NCI-H748 (cell line): Measurements from ENCODE around the gene FKBP1A.
A peak's percentile ranks its signal among the peaks of the same experiment; 100 is the strongest.

ENCODE experiments used
- DNase-seq: peaks from one replicate; lab custom pipeline; 2025; ENCODE audit not compliant: unreplicated experiment; lab: John Stamatoyannopoulos, UW

FKBP1A gene

GRCh38 chr20:1333462-1334369 is 59.1 kb downstream of the FKBP1A start:
- no peak for DNase-seq

GRCh38 chr20:1332749-1333300 is 60.0 kb downstream of the FKBP1A start:
- no peak for DNase-seq

DNA sequence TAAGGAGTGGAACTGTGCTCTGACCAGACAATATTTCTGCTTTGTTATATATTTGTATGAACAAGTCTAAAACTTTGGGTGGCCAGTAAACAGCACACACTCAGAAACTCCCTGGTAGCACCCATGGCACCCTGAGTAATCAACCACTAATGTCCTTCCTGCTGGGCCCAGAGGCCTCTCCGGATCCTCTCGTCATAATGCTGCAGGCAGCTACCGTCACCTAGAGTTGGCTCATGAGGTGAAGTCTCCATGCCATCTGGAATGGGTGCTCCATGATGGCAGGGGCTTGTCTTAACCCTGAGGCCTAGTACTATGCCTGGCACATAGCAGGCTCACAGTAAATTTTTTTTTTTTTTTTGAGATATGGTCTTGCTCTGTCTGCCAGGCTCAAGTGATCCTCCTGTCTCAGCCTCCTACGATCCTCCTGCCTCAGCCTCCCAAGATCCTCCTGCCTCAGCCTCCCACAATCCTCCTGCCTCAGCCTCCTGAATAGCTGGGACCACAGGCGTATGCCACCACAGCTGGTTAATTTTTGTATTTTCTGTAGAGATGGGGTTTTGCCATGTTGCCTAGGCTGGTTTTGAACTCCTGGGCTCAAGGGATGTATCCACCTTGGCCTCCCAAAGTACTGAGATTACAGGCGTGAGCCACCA is 60.9 kb downstream of the FKBP1A start:
- no peak for DNase-seq

GRCh38 chr20:1331101-1331500 is 61.8 kb downstream of the FKBP1A start:
- DNase-seq = no peak

DNA sequence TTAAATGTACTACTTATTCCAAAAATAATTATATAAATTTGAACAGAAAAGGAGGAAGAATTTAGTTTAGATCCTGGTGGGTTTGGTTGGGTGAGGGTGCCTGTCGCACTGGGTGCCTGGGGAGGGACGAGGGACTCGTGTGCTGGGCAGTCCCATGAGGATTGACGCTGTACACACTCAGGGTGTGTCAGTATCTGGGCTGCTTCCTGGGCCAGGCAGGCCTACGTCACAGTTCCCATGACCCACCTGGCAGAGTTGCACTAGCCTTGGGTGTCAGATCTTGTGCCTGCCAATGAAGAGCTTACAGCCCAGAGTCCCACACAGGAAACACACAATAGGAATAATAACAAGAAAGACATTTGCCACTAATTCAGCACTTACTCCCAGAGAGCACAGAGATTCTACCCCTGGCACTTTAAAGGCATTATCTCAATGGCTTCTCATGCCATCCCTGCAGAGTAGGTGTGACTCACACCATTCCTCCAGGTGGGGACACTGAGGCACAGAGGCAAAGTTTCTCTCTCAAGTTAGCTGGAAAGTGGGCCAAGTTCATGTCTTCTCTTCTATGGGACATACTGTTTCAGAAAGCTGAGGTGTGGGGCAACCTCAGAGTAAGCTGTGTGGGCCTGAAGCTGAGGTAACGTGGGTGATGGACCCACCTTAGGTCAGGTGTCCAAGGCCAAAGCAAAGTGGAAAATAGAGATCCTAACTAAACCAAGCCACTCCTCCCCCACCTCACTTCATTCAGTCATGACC is 62.6 kb downstream of the FKBP1A start:
- no peak for DNase-seq

DNA sequence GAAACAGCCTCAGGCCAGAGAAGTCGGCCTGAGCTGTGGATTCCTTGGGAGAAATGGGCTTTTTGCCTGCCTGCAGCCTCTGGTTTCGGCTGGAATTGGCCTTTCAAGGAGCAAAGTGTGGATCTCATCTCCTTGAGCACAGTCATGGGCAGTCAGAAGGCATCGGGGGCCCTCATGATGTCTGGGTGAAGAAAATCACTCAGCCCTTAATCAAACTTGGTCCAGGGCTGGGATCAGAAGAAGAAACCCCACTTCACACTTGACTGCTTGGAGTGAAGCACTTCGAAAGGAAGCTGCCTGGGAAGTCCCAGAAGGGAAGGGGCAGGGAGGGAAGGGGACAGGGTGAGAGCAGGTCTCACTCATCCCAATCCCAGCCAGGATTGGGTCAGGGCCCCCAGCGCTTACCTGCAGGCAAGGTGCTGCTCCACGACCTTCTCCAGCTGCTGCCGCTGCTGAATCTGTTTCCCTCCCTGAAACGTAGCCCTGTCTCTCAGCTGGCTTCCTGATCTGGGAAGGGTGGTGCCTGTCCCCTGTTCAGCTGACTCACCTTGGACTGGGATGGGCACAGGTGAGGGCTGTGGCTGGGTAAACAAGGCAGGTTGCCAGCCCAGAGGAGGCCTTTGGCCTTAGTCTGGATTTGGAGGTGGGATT is 64.0 kb downstream of the FKBP1A start, which contains the start of gene SDCBP2:
Gene SDCBP2 (minus strand): TSS at position 460 of the 651 bp plus-strand sequence. CDS start 8,723 bp downstream, outside the sequence.
- DNase-seq = no peak

DNA sequence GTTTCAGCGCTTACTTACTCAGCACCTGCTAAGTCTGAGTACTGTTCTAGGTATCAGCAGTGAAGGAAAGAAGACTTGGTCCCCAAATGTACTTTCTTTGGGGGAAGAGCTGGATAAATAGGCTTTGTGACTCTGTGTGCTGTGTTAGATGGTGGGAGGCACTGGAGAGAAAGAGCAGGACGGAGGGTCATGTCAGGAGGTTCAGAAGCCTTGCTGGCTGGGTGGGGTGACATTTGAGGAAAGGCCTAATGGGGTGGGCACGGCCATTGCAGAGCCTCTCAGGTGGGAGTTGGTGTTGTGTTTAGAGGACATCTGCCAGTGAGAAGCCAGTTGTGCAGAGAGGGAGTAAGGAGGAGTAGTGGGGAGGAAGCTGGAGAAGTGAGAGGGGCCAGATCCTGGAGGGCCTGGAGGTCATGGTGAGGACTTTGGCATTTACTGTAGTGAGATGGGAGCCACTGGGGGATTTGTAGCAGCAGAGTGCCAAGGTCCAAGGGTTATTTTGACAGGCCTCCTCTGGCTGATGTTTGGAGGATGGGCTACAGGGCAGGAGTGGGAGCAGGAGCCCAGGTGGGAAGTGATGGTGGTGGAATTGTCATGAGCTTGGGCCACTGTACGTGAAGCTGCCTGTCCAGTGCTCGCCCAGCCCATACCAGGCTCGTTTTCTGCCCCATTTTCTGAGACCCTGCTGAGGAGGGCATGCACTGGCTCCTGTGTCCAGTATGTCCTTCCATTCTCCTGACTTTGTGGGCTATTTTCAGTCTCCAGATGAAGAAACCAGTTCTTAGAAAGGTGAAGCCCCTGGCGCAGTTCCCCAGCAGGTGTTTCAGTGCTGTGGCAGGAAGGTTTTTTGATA is 64.8 kb downstream of the FKBP1A start:
- no peak for DNase-seq

DNA sequence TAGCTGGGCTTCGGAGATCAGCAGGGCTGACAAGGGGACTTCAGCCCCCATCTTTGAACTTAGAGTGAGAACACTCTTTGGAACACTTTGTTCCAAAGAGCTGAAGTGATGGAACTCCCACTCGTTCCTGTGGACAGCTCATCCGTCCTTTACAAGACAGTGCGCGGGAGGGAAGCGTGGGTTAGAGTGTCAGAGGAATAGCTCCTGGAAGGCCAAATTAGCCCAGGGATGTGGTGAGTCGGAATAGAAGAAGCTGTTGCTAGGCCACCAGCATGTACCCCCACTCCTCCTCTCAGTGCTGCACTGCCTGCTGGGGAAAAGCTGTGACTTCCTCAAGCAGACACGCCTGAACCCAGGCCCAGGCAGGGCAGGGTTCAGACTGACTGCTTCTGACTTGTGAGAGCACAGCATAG is 65.6 kb downstream of the FKBP1A start:
- DNase-seq = no peak

DNA sequence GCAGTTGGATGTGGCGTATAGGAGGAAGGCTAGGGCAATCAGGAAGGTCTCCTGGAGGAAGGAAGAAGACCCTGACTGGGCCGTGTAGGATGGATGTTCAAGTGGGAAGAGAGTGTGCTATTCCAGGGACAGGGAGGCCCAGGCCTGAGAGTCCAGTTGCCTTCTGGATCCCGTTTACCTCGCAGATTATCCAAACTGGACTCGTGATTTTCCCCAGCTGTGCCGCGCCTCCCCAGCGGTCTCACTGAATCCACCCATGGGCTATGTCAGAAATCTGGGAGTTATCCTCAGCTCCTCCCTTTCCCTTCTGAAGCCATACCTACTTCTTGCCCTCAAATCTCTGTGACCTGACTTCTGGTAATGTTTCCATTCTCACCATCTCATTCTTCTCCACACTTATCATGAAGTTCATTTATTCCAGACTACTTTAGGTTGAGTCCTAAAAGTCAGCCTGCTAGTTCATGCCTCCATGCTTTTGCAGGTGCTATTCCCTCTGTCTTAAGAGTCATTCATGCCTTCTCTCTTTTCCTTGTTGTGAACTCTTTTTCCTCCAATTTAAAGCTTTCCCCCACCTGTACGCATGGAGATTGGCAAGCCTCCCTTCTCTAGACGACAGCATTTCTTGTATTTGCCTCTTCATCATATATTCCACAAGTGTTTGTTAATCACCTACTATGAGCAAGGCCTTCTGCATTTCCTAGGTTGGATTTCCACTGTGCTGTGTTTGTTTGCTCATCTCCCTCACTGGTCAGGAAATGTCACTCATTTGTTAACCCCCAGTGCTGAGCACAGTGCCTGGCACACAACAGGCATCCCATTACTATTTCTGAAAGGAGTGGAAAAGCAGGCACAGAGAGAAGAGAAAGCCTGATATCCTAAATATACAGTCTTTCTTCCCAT is 66.6 kb downstream of the FKBP1A start:
- DNase-seq = no peak

GRCh38 chr20:1325173-1326030 is 67.5 kb downstream of the FKBP1A start:
- peak; percentile 99 for DNase-seq

- no peak for DNase-seq
Observed at GRCh38 chr20:1324598-1325172, 68.2 kb downstream of the FKBP1A start.

DNA sequence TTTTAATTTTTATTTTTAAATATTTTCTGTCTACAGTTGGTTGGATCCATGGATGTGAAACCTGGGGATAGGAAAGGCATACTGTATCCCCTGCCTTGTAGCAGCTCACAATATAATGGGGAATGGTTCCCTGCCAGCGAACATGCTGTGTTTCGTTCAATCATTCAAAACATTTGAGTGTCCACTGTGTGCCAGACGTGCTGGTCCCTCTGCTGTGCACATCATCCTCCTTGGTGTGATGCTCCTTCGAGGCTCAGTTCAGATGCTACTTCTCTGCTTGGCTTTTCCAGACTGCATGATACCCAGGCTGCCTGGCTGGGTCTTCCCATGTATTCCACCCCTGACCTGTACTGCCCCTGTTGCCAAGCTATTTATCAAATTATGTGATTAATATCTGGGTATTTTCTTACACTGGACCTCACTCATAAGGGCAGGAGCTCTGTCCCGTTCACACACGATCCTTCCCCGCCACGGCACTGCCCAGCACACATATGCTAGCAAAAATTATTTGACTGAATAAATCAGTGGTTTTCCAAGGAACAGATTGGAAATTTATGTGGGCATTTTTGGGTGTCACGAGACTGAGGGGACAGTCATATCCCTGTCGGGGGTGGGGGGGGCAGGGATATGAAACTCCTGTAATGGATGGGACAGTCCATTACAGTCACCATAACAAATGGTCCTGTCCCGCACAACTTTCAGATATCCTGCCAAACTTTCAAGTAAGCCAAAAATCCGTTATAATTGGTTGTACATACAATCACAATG is 68.8 kb downstream of the FKBP1A start:
- no peak for DNase-seq

DNA sequence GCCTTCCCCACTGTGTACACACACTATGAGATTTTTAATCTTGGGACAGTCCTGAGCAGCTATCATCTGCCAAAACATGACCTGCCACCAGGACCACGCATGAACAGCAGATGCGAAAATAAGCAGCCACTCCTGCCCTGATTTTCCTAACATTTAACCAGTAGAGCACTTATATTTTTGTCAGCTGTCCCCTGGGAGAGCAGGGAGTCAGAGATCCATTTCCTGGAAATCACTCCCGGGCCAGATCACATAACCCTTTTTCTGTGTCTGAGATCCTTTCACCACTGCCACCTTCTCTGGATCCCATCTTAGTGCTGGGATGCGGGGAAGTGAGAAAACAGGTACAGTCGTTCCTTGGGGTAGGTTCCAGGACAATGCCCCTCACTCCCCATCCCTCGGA is 69.6 kb downstream of the FKBP1A start:
- DNase-seq = no peak

DNA sequence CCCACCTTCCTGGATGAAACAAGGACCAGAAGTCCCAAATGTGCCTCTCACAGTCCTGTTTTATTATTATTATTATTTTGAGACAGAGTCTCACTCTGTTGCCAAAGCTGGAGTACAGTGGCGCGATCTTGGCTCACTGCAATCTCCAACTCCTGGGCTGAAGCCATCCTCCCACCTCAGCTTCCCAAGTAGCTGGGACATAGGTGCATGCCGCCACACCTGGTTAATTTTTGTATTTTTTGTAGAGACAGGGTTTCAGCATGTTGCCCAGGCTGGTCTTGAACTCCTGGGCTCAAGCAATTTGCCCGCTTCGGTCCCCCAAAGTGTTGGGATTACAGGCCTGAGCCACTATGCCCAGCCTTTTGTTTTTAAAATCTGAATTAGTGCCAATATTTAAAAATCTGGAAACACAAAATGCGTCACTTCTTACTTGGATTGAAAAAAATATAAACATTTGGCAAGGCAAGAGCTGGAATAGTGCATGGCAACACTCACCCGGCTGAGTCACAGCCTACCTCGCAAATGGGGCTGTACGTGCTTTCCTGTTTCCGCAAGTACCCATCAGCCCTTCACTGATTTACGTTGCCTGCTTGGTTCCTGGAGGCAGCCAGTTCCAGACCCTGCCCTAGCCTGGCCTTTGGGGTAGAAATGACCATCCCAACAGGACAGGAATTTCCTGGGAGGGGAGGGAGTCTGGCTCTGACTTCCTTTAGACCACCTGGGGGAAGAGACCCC is 70.2 kb downstream of the FKBP1A start:
- DNase-seq = no peak

- DNase-seq = no peak
Observed at GRCh38 chr20:1321654-1321939, 71.3 kb downstream of the FKBP1A start.

DNA sequence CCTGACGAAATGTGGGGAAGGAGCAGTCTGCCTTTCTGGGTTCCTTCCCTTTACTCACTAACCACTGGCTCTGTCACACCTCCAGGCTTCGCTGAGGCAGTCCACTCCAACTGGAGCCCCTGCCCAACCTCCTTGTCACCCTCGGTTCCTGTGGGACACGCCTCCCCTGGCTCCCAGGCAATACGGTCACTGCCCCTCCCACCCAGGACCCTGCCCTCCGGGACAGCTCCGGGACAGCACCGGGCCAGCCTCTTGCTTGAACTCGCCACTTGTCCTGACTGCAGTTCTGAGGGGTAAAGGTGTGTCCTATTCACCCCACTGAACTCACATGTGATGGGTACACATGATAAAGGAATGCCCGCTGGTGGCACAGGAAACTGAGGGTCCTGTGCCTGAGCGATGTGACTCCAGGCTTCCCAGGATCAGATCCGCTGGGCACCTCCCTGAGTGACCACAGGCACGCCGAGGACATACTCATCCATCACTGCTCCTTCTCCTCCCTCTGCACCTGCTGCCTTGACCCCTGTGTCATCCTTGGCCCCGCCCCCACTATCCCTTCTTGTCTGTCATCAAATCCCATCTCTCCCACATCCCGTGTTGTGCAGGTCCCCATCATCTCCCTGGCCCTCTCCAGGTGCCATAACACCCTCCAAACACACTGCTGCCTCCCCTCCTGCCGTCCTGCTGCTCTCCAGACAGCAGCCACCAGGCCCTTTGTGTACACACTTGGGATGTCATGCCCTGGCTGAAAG is 71.8 kb downstream of the FKBP1A start:
- DNase-seq = no peak
